H1 (cell line): ENCODE measurements around the gene CABLES2. TPM values are rescaled to one million over a fixed set of nuclear protein-coding genes. Genes with fewer than 3 reads are reported as not detected.

Source experiments
- CTCF ChIA-PET: fragments of 300-600 bp; sonication (Branson Sonifier 250); formaldehyde crosslinking; loops from one replicate; lab custom pipeline; 2021; ENCODE audit not compliant: partially characterized antibody; lab: Charles Lee
- POLR2A ChIA-PET: fragments of 300-600 bp; sonication (Branson Sonifier 250); formaldehyde crosslinking; loops from one replicate; lab custom pipeline; 2021; ENCODE audit warnings: inconsistent platforms; ENCODE audit not compliant: partially characterized antibody; lab: Charles Lee
- DNase-seq, 2 experiments: peaks; one replicate each; pipeline versions ENCODE4 v3.0.0 to v3.0.0-alpha.2; 2010 to 2022; ENCODE audit warnings: low spot score in 2 of 2, low read depth in 1 of 2, mixed read lengths in 1 of 2
- FAIRE-seq: peaks from 2 replicates; lab custom pipeline; 2011; peaks lifted over from hg19 to GRCh38; lab: Jason Lieb, UNC
- H2AFZ ChIP-seq: 2 replicates; pipeline ENCODE4 v1.8.1; 2012; ENCODE audit warnings: low read length, inconsistent platforms
- H2AK5ac ChIP-seq: 2 replicates; pipeline ENCODE4 v1.6.1; 2013; ENCODE audit warnings: low read depth, low read length
- H2BK120ac ChIP-seq: replicated peaks from 2 replicates; pipeline ENCODE3; 2013; ENCODE audit warnings: low read depth, low read length, inconsistent platforms
- H2BK12ac ChIP-seq: 2 replicates; pipeline ENCODE4 v1.6.1; 2013; ENCODE audit warnings: low read depth, low read length
- H2BK15ac ChIP-seq: 2 replicates; pipeline ENCODE4 v1.6.1; 2013; ENCODE audit warnings: low read length
- H2BK20ac ChIP-seq: 2 replicates; pipeline ENCODE4 v1.6.1; 2013; ENCODE audit warnings: low read length
- H2BK5ac ChIP-seq: 2 replicates; pipeline ENCODE4 v1.6.1; 2013; ENCODE audit warnings: low read depth, low read length
- H3K14ac ChIP-seq: 2 replicates; pipeline ENCODE4 v1.6.1; 2013; ENCODE audit warnings: inconsistent platforms; ENCODE audit not compliant: insufficient read length
- H3K18ac ChIP-seq: 2 replicates; pipeline ENCODE4 v1.6.1; 2013; ENCODE audit warnings: low read length; ENCODE audit errors: extremely low read depth
- H3K23ac ChIP-seq: 2 replicates; pipeline ENCODE4 v1.6.1; 2013; ENCODE audit warnings: inconsistent platforms; ENCODE audit not compliant: insufficient read length
- H3K23me2 ChIP-seq: 2 replicates; pipeline ENCODE4 v1.6.1; 2013; ENCODE audit warnings: low read depth, low read length
- H3K27ac ChIP-seq: 2 replicates; pipeline ENCODE4 v1.6.1; 2011; ENCODE audit warnings: low read depth, low read length, inconsistent platforms
- H3K27me3 ChIP-seq, 4 experiments: replicated peaks in 1 of 4; 1 replicate in 1 of 4; 2 replicates in 3 of 4; pipeline versions ENCODE4 v1.6.1 to v1.8.1; 2011 to 2013; ENCODE audit warnings: low read length in 3 of 4, mild to moderate bottlenecking in 3 of 4, inconsistent platforms in 2 of 4, mixed read lengths in 2 of 4, moderate library complexity in 1 of 4; ENCODE audit not compliant: control insufficient read depth in 3 of 4, insufficient read depth in 3 of 4; ENCODE audit errors: extremely low read depth in 1 of 4
- H3K36me3 ChIP-seq, 4 experiments: 2 replicates each; pipeline versions ENCODE4 v1.6.1 to v1.8.1; 2011 to 2013; ENCODE audit warnings: mild to moderate bottlenecking in 4 of 4, low read length in 3 of 4, moderate library complexity in 2 of 4, control low read depth in 1 of 4, inconsistent platforms in 1 of 4; ENCODE audit not compliant: insufficient read depth in 4 of 4, control insufficient read depth in 2 of 4
- H3K4ac ChIP-seq: replicated peaks from 2 replicates; pipeline ENCODE3; 2013; ENCODE audit warnings: low read length, low read depth, mixed read lengths, inconsistent platforms; ENCODE audit not compliant: insufficient read length
- H3K4me1 ChIP-seq, 4 experiments: replicated peaks in 1 of 4; 1 replicate in 1 of 4; 2 replicates in 3 of 4; pipeline versions ENCODE4 v1.6.1 to v1.8.1; 2011 to 2013; ENCODE audit warnings: low read length in 3 of 4, inconsistent platforms in 2 of 4, mixed read lengths in 1 of 4; ENCODE audit not compliant: insufficient read depth in 4 of 4, control insufficient read depth in 3 of 4
- H3K4me2 ChIP-seq, 2 experiments: 2 replicates each; pipeline versions ENCODE4 v1.6.1 to v1.8.1; 2011 to 2013; ENCODE audit warnings: low read depth in 2 of 2, low read length in 2 of 2, control low read depth in 1 of 2, inconsistent platforms in 1 of 2, mild to moderate bottlenecking in 1 of 2; ENCODE audit not compliant: insufficient read depth in 1 of 2
- H3K4me3 ChIP-seq, 4 experiments: fragments of 200-600, 300-600 bp in 1 of 4; sonication (generic), shearing (Covaris generic), sonication (Bioruptor Twin) in 1 of 4; 2 replicates each; pipeline versions ENCODE4 v1.5.1 to v1.8.1; 2011 to 2016; ENCODE audit warnings: low read length in 4 of 4, low read depth in 3 of 4, control low read depth in 2 of 4, inconsistent platforms in 2 of 4, mild to moderate bottlenecking in 2 of 4, mixed read lengths in 1 of 4, moderate library complexity in 1 of 4; ENCODE audit not compliant: insufficient read depth in 2 of 4; ENCODE audit errors: extremely low read depth in 1 of 4
- H3K56ac ChIP-seq: replicated peaks from 2 replicates; pipeline ENCODE3; 2013; ENCODE audit warnings: low read depth, mild to moderate bottlenecking, mixed read lengths, low read length, inconsistent platforms; ENCODE audit not compliant: insufficient read length
- H3K79me1 ChIP-seq: 2 replicates; pipeline ENCODE4 v1.6.1; 2013; ENCODE audit warnings: low read depth, low read length, control low read depth
- H3K79me2 ChIP-seq, 2 experiments: 2 replicates each; pipeline versions ENCODE4 v1.6.1 to v1.8.1; 2012 to 2013; ENCODE audit warnings: low read length in 2 of 2, mild to moderate bottlenecking in 2 of 2, inconsistent platforms in 1 of 2; ENCODE audit not compliant: insufficient read depth in 2 of 2, control insufficient read depth in 1 of 2
- H3K9ac ChIP-seq, 4 experiments: replicated peaks in 1 of 4; 1 replicate in 1 of 4; 2 replicates in 3 of 4; pipeline versions ENCODE4 v1.6.1 to v1.8.1; 2011 to 2013; ENCODE audit warnings: low read depth in 3 of 4, low read length in 3 of 4, control low read depth in 2 of 4, mild to moderate bottlenecking in 2 of 4, moderate library complexity in 2 of 4, inconsistent platforms in 1 of 4; ENCODE audit errors: extremely low read depth in 1 of 4
- H3K9me3 ChIP-seq, 2 experiments: 2 replicates each; pipeline versions ENCODE4 v1.6.1 to v1.8.1; 2012 to 2013; ENCODE audit warnings: mild to moderate bottlenecking in 2 of 2, moderate library complexity in 2 of 2, control low read depth in 1 of 2, inconsistent platforms in 1 of 2, low read depth in 1 of 2, low read length in 1 of 2, mixed read lengths in 1 of 2; ENCODE audit not compliant: insufficient read depth in 2 of 2
- H4K20me1 ChIP-seq, 2 experiments: replicated peaks in 1 of 2; 2 replicates each; pipeline versions ENCODE3 to v1.8.1; 2011 to 2013; ENCODE audit warnings: inconsistent platforms in 2 of 2, low read length in 2 of 2, mild to moderate bottlenecking in 1 of 2; ENCODE audit not compliant: insufficient read depth in 2 of 2, control insufficient read depth in 1 of 2
- H4K5ac ChIP-seq: 2 replicates; pipeline ENCODE4 v1.6.1; 2013; ENCODE audit warnings: low read length, low read depth, mixed read lengths, inconsistent platforms; ENCODE audit not compliant: insufficient read length
- H4K8ac ChIP-seq: 2 replicates; pipeline ENCODE4 v1.8.0; 2013; ENCODE audit warnings: mild to moderate bottlenecking, moderate library complexity, low read length, inconsistent platforms; ENCODE audit not compliant: insufficient read depth; ENCODE audit errors: extremely low read depth
- H4K91ac ChIP-seq: replicated peaks from 2 replicates; pipeline ENCODE3; 2013; ENCODE audit warnings: low read length, mixed read lengths, inconsistent platforms; ENCODE audit not compliant: insufficient read length
- ATF2 ChIP-seq: IDR thresholded peaks from 2 replicates; pipeline ENCODE4 v1.6.1; 2012; ENCODE audit warnings: low read length, inconsistent platforms
- CREB1 ChIP-seq: IDR thresholded peaks from 2 replicates; pipeline ENCODE4 v1.6.1; 2012; ENCODE audit warnings: inconsistent platforms
- EP300 ChIP-seq, 2 experiments: IDR thresholded peaks; 1 replicate in 1 of 2; 2 replicates in 1 of 2; pipeline ENCODE4 v1.6.1; 2011 to 2012; ENCODE audit warnings: low read depth in 2 of 2, low read length in 2 of 2, mild to moderate bottlenecking in 2 of 2, borderline replicate concordance in 1 of 2, inconsistent platforms in 1 of 2, moderate library complexity in 1 of 2
- JUND ChIP-seq: IDR thresholded peaks from 2 replicates; pipeline ENCODE4 v1.6.1; 2011; ENCODE audit warnings: mild to moderate bottlenecking, improper control_type of control experiment, low read length
- KDM1A ChIP-seq: fragments of 200-600, 300-600 bp; sonication (generic); IDR thresholded peaks from 2 replicates; pipeline ENCODE4 v1.7.1; 2016; ENCODE audit warnings: mild to moderate bottlenecking, low read length, borderline replicate concordance
- RBBP5 ChIP-seq: IDR thresholded peaks from 2 replicates; pipeline ENCODE4 v1.7.1; 2012; ENCODE audit warnings: low read depth, mild to moderate bottlenecking, inconsistent platforms, low read length, moderate library complexity, borderline replicate concordance
- SIRT6 ChIP-seq: IDR thresholded peaks from one replicate; pipeline ENCODE4 v1.7.1; 2012; ENCODE audit warnings: low read length, inconsistent platforms
- SP1 ChIP-seq: IDR thresholded peaks from 2 replicates; pipeline ENCODE4 v1.6.1; 2011; ENCODE audit warnings: low read depth, low read length
- WGBS, 2 experiments: shearing (Covaris generic) in 1 of 2; methylation state at CpG; one replicate each; pipeline versions ENCODE4 v1.1.6 to v1.1.7; 2013 to 2015; ENCODE audit warnings: low lambda C conversion rate in 2 of 2, mixed read lengths in 2 of 2, inconsistent platforms in 1 of 2, low coverage in 1 of 2, missing lambda C conversion rate in 1 of 2; ENCODE audit not compliant: insufficient replicate concordance in 2 of 2, insufficient coverage in 1 of 2, insufficient read length in 1 of 2; ENCODE audit errors: extremely low coverage in 1 of 2, missing lambda C conversion rate in 1 of 2; 5-methylcytosine and 5-hydroxymethylcytosine counted together
- polyA plus RNA-seq, 7 experiments: library from polyadenylated mRNA; depleted of rRNA in 3 of 7; stranded (reverse) in 5 of 7; unstranded in 2 of 7; fragments of >200 nt in 5 of 7; fragments of 200-250 nt in 2 of 7; gene quantifications; 1 replicate in 5 of 7; 2 replicates in 1 of 7; 4 replicates in 1 of 7; pipeline versions ENCODE4 v1.2.1 to v1.2.3, GENCODE V29; 2011 to 2013; ENCODE audit warnings: missing spikeins in 2 of 7, mixed read lengths in 2 of 7
- total RNA-seq: library from RNA; stranded (reverse); fragmentation: NEBNext Ultra II Directional; extraction: Animal tissue kit (Norgen Biotek cat#: 25700); gene quantifications from 2 replicates; pipeline ENCODE4 v1.2.1, GENCODE V29; 2021
- TF ChIP-seq, protein P1 (sequence below): IDR thresholded peaks from 2 replicates; pipeline ENCODE4 v1.6.1; 2011; ENCODE audit warnings: low read length, improper control_type of control experiment

Gene CABLES2
- total and polyA plus RNA-seq, 2 of the 8 experiments (the other 6 are each of a cell fraction or from before 2014, with no cell fraction given), result 8.0 to 8.8 TPM

GRCh38 chr20:62426699-62427131 lies 19.6 kb upstream of the CABLES2 start:
- Histone ChIP-seq H4K8ac (peak overlapping the region; percentile 75), H2AFZ (no peak overlapping the region), H3K23me2 (peaks cover 3% of the 10 kb centered on the region), H3K79me2 (no peaks in the 10 kb centered on the region), H3K56ac (no peak overlapping the region), H3K27ac (peak overlapping the region; percentile 58), H3K36me3 (no peaks in the 10 kb centered on the region; a peak in 1 of 8 replicates), H3K4me3 (peak overlapping the region in 3 of 4 experiments; percentile 22 to 36 (median 28); a peak in 5 of 8 replicates), H2BK12ac (peak overlapping the region; percentile 95; the same call in 1 of the 2 replicates), H4K20me1 (peaks cover 0 to under 1% of the 10 kb centered on the region in 2 experiments), H2AK5ac (0 out of 2 replicates have a peak overlapping the region, but pooled peaks have one; percentile 84), H3K9me3 (no peaks in the 10 kb centered on the region), H4K5ac (peak overlapping the region; percentile 89), H3K23ac (no peak overlapping the region), H2BK15ac (peak overlapping the region; percentile 88; the same call in 1 of the 2 replicates), H3K27me3 (no peaks in the 10 kb centered on the region; a peak in 1 of 7 replicates), H2BK120ac (peak overlapping the region; percentile 92), H3K9ac (no peak overlapping the region; a peak in 1 of 7 replicates), H2BK5ac (peak overlapping the region; percentile 98; the same call in 1 of the 2 replicates), H3K79me1 (no peaks in the 10 kb centered on the region), H2BK20ac (peak overlapping the region; percentile 98; the same call in 1 of the 2 replicates), H3K18ac (peak overlapping the region; percentile 97), H3K4me2 (peak overlapping the region; percentile 46 to 62), H3K4ac (peak overlapping the region; percentile 91), H3K4me1 (peaks cover 0 to 43% (median 31%) of the 10 kb centered on the region in 4 experiments; a peak in 6 of 7 replicates), H4K91ac (peak overlapping the region; percentile 98), H3K14ac (no peak overlapping the region)
- DNase-seq (peak in 1 of 2 experiments; percentile 79), FAIRE-seq (no peak)
- CTCF ChIA-PET, result interaction anchor here (0.7 to 10.8 kb wide), 4 partner anchors 12 to 73 kb away, joined by 3 to 104 read pairs (median 4); no protein-coding TSS in a partner anchor
- no peak for TF ChIP-seq ATF2
- TF ChIP-seq EP300 (IDR thresholded peaks at IDR 0.05; ENCODE audit: borderline replicate concordance in 1 of 2, low read depth in 2 of 2, low read length in 2 of 2), result no peak
- TF ChIP-seq SIRT6, result no peak
- TF ChIP-seq CREB1, result no peak
- TF ChIP-seq JUND, result no peak
- 0 out of 2 replicates have a peak, but pooled peaks have one; percentile 66 for TF ChIP-seq RBBP5
- TF ChIP-seq SP1, result no peak
- TF ChIP-seq KDM1A, result peak; percentile 55; the same call in 1 of the 2 replicates
- TF ChIP-seq, protein P1, sequence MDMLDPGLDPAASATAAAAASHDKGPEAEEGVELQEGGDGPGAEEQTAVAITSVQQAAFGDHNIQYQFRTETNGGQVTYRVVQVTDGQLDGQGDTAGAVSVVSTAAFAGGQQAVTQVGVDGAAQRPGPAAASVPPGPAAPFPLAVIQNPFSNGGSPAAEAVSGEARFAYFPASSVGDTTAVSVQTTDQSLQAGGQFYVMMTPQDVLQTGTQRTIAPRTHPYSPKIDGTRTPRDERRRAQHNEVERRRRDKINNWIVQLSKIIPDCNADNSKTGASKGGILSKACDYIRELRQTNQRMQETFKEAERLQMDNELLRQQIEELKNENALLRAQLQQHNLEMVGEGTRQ, result no peak
- 52% methylated on average over 22 of the region's 22 CpGs; no CpG with 5 or more reads in 1 of the 2 experiments for WGBS, 2 experiments
- POLR2A ChIA-PET, result interaction anchor here (1.0 to 1.9 kb wide), 5 partner anchors 10 to 70 kb away, joined by 3 to 7 read pairs (median 5); no protein-coding TSS in a partner anchor
